Measurements from ENCODE around the gene RNASE9. TPM values are rescaled to one million over a fixed set of nuclear protein-coding genes. Genes with fewer than 3 reads are reported as not detected.

RNASE9 gene
- total and polyA plus RNA-seq, 9 of the 15 experiments (the other 6 are each of a cell fraction or from before 2014, with no cell fraction given): not detected

GRCh38 chr14:20524027-20524426 lies 36.8 kb downstream of the RNASE9 start:
- intact Hi-C loops (cut with micrococcal nuclease) (no loop called here), in situ Hi-C loops (cut with MboI) (no loop called here)
- Histone ChIP-seq H3K4me3 (no peak overlapping the region), H3K4me2 (ENCODE audit: insufficient read depth, low read length) (no peak overlapping the region), H3K9me1 (ENCODE audit: control insufficient read depth, insufficient read depth, low read length) (no peaks in the 10 kb centered on the region), H3K9me3 (replicated peaks; ENCODE audit: control insufficient read depth, insufficient read depth, low read depth, low read length) (no peaks in the 10 kb centered on the region), H3K79me2 (ENCODE audit: control insufficient read depth, insufficient read depth, low read length) (no peaks in the 10 kb centered on the region), H4K20me1 (replicated peaks; ENCODE audit: control insufficient read depth, insufficient read depth, low read length) (no peaks in the 10 kb centered on the region), H3K36me3 (ENCODE audit: control insufficient read depth, insufficient read depth, low read length) (no peaks in the 10 kb centered on the region), H2AFZ (ENCODE audit: low read depth, low read length) (no peak overlapping the region), H3K9ac (ENCODE audit: insufficient read depth in 1 of 2, low read depth in 2 of 2, low read length in 2 of 2) (no peak overlapping the region), H3K4me1 (replicated peaks in 1 of 2; ENCODE audit: control insufficient read depth in 2 of 2, insufficient read depth in 2 of 2, low read length in 2 of 2) (no peaks in the 10 kb centered on the region), H3K27ac (ENCODE audit: extremely low read depth, low read depth, low read length) (no peak overlapping the region), H3K27me3 (ENCODE audit: control insufficient read depth in 2 of 2, insufficient read depth in 2 of 2, low read length in 2 of 2) (no peaks in the 10 kb centered on the region)
- FAIRE-seq (no peak), ATAC-seq (no peak), DNase-seq (ENCODE audit: extremely low read depth in 1 of 4, low spot score in 3 of 4) (no peak)
- no peak for TF ChIP-seq ZC3H8 (IDR thresholded peaks at IDR 0.05)
- no peak for TF ChIP-seq RBM39 (optimal IDR thresholded peaks at IDR 0.05; ENCODE audit: low read depth, low read length)
- TF ChIP-seq TBL1XR1 (IDR thresholded peaks at IDR 0.05; ENCODE audit: low read length in 2 of 2): no peak
- no peak for TF ChIP-seq ATF2 (CRISPR knock-in tag; IDR thresholded peaks at IDR 0.05)
- no peak for TF ChIP-seq ZFP36 (IDR thresholded peaks at IDR 0.05; ENCODE audit: low read depth, low read length, partially characterized antibody)
- TF ChIP-seq FOXA1 (IDR thresholded peaks at IDR 0.05; ENCODE audit: borderline replicate concordance): no peak
- no peak for TF ChIP-seq ZNF124 (CRISPR knock-in tag; IDR thresholded peaks at IDR 0.05)
- no peak for TF ChIP-seq TEAD2 (tag; IDR thresholded peaks at IDR 0.05)
- no peak for TF ChIP-seq ZNF778 (CRISPR knock-in tag; IDR thresholded peaks at IDR 0.05)
- TF ChIP-seq ZNF75A (CRISPR knock-in tag; IDR thresholded peaks at IDR 0.05): no peak
- no peak for TF ChIP-seq MNT (conservative IDR thresholded peaks at IDR 0.05)
- TF ChIP-seq ERF (CRISPR knock-in tag; IDR thresholded peaks at IDR 0.05): no peak
- no peak for TF ChIP-seq ASH1L (IDR thresholded peaks at IDR 0.05; ENCODE audit: borderline replicate concordance, low read depth, partially characterized antibody)
- TF ChIP-seq RFX5 (IDR thresholded peaks at IDR 0.05; ENCODE audit: low read depth, low read length): no peak
- ChIA-PET POLR2A (interaction anchor here (1.2 kb wide), 1 partner anchor 69 kb away, joined by 3 read pairs; the partner anchor contains the start of genes APEX1 and OSGEP), CTCF (ENCODE audit: low intra/inter-chr PET ratio) (no interaction called here)
- 0% methylated on average over 2 of the region's 2 CpGs for WGBS (ENCODE audit: insufficient coverage, low coverage, missing lambda C conversion rate)
- no TSS peak for BruUV-seq (replicated peaks)
